SW 1271 (cell line): ENCODE data around the gene LRP1.
A peak's percentile ranks its signal among the peaks of the same experiment; 100 is the strongest.

ENCODE experiments used
- DNase-seq, 2 experiments: peaks; one replicate each; lab custom pipeline; 2025; lab: John Stamatoyannopoulos, UW

The LRP1 gene

GRCh38 chr12:57211791-57212700 is 83.8 kb downstream of the LRP1 start:
- DNase-seq = no peak

- DNase-seq = no peak
Observed at GRCh38 chr12:57212701-57213057, 84.4 kb downstream of the LRP1 start.

GRCh38 chr12:57213058-57213715 is 84.9 kb downstream of the LRP1 start:
- DNase-seq = peak; percentile 62 to 83

DNA sequence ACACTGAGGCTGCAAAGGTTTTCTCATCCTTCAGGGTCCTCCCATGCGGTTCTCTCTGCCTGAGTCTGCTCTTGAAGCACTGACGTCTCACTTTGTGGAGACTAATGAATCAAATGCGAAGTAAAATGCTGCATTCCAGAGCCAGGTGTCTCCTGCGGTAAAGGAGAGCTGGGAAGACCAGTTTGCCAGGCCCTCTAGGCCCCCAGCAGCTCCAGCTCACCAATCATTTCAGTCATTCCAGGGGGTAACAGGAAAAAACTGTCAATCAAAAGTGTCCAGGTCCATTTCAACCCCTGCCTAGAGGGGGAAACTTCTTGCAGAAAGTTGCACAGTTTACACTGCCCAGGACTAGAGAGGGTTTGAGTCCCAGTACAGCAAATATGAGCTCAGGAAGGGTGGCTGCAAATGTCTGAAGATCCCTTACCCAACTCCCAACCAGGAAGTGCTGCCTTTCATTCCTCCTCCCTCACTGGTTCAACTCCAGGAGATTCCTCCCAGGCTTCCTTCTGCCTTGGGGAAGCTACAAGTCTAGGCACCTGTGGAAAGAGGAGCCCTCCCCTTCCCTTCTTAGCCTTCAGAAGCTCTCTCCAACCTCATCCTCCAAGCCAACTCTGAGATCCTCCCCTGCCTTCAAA is 85.6 kb downstream of the LRP1 start:
- no peak for DNase-seq

DNA sequence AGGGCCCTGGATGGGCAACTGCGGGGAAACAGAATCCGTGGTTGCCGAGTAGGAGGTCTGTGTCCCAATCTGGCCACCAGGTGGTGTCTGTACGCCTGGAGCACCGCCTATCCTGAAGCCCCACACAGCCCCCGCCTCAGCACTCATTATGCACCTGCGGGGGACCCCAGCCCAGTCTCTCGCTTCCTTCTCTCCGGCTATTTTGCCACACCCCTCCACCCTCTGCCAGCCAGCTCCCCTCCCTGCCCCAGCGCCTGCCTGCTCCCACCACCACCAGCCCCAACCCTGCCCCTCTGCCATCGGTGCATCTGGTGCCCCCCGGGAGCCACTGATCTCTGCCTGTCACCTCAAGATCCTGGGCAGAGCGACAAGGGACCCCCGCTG is 86.1 kb downstream of the LRP1 start:
- peak; percentile 35 to 69 for DNase-seq

GRCh38 chr12:57215065-57215464 is 86.8 kb downstream of the LRP1 start:
- DNase-seq = no peak

DNA sequence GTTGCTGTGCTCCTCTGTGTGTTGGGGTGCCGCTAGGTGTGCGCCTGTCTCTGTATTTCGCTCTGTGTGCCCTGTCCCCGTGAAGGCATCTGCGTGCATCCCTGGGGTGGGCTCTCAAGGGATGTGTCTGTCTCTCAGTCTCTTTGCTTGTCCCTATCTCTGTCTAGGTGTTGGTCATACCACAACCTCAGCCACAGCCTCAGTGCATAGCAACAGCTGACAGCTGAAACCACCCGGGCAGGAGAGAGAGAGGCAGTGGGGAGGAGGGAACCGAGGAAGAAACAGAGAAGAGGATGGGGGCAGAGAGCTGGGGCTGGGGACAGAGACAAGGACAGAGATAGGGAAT is 87.4 kb downstream of the LRP1 start:
- DNase-seq = no peak

- DNase-seq = no peak
Observed at GRCh38 chr12:57216014-57216911, 88.0 kb downstream of the LRP1 start, which contains the start of gene NXPH4. NXPH4 (plus strand) TSS chr12:57216794; CDS start chr12:57216970, 176 bp downstream.

DNA sequence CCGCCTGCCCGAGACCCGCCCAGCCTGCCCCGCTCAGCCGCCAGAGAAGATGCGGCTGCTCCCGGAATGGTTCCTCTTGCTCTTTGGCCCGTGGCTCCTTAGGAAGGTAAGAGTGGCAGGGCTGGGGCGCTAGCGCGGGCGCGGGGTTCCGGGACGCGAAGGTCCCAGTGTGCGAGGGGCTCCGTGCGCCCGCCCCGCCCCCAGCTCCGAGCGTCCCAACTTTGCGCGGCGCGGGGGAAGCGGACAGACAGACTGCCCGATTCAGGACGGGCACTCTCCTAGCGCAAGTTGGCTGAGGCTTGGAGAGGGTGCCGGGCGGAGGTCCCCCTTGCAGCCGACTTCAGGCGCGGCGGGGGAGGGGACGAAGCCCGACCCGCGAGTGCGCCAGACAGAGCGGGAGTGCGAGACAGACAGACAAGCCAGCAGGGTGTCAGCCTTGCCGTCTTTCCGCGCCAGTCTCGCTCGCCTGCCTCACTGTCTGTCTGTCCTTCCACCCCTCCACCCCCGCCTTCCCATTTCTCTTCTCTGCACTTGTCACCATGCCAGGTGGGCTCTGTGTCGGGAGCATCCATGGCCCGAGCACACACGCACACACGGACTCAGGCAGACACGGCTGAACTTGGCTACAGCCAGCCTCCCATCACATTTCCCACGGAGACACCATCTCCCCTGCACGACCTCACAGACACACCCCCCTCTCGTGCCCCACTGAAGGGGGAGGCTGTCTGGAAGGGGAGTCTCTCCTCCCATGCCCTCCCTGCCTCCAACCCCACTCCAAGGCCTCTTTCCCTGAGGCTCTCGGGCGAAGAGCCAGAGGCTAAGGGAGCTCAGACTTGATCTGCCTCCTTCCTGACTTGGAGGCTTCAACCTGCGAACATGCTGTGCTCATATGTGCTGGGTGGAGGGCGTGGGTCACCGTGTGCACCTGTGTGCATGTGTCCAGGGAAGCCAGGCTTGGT is 88.9 kb downstream of the LRP1 start:
- no peak for DNase-seq

GRCh38 chr12:57218030-57218853 is 90.0 kb downstream of the LRP1 start:
- no peak for DNase-seq

DNA sequence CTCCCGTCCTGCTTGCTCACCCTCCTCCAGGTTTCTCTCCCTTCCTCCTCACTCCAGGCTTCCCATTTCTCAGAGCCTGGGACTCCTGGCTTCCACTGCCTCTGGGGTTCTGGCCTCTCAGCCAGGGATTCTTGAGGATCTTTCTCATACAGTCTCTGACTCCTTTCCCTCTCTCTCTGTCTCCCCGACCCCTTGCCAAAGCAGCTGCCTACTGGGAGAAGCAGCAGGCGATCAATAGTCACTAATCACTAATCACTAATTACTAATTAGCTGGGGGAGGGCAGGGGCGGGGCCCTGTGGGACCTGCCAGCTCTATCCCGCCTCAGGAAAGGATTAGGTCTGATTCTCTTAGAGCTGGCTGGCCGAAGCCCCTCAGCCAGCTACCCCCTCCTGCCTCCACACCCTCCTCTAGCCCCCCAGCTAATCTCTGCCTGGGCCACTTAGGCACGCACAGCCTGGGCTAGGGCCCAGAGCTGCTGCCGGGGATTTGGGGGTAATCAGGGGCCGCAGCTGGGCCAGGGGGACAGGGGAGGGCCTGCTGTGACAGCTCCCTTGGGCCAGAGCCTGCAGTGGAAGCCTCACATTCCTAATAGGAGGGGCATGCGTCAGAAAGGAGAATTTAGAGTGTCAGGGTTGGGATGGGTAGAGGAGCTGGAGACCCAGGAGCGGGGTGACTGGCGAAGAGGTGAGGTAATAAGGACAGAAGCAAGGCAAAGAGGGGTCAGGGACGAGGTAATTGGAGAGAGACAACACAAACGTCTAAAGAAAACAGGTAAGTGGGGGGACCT is 91.1 kb downstream of the LRP1 start:
- DNase-seq = no peak

- no peak for DNase-seq
Observed at GRCh38 chr12:57219993-57220754, 91.9 kb downstream of the LRP1 start.

- DNase-seq = no peak
Observed at GRCh38 chr12:57220770-57221168, 92.5 kb downstream of the LRP1 start.

DNA sequence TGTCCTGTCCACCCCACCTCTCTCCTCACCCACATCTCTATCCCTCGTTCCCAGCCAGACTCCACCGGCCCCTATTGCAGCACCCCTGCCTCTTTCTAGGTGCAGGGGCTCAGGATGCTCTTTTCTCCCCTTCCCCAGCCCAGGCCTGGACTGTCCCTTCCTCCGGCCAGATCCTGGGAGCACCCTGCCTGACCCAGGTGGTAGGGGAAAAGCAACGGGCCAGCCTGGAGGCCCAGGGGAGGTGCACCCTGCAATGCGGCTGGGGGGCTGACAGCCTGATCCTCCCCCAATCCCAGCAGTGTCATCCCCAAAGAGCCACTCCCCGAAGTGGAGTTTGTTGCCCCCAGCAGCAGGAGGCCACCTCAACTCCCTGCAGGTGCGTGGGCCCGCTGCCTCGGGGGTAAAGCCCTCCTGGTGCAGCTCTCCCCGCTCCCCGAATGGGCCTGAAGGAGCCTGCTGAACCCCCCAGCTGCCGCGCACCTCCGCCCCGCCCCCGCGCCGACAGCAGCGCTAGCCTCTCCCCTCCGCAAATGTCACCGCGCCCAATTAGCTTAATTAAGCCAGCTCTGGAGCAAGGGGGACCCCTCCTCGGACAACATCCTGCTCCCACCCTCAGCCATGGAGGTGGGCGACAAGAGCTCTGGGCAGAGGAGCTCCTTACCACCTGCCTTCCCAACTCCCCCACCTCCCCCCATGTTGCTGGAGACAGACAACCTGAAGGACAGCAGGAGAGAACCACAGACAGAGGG is 93.1 kb downstream of the LRP1 start:
- DNase-seq = no peak

DNA sequence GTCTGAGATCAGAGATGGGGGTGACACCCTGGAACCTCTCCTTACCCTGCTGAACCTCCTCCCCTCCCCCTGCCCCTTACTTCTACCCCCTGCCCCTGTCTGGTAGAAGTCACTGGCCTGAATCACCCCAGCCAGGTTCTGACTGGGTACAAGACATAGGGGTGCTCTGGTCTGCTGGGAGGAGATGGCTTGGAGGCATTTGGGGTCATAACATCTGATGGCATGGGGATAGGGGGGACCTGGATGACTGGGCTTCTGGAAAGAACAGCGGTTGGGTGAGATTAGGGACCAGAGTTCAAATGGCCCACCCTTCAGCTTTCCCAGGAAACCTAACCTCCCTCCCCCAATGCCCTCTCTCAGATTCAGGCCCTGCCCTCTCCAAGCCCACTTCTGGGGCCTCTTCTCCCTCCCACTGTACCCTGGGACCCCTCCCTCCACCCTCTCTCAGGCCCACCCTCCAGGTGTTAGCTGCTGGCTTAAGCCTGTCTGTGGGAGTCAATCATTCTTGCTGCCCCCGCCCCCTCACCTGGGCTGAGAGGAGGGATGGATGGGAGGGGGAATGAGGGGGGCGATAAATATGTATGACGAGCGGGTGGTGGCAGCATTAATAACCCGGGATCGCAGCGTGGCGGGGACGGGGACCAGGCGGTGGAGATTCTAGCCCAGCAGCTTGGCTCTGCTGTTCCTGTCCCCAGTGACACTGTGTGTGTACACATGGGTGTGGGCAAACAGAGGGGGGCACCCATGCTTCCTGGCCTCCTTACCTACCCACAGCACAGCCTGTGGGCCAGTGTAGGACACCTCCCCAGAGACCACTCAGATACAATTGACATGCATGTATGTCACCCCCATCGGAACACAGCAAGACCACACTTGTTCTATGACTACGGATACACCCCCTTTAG is 94.3 kb downstream of the LRP1 start:
- no peak for DNase-seq
